Sigmoid colon (tissue), 7 donors: ENCODE results near the gene KCNA2. TPM values are rescaled to one million over a fixed set of nuclear protein-coding genes. Genes with fewer than 3 reads are reported as not detected.

ENCODE experiments used
- DNase-seq: peaks from one replicate; pipeline ENCODE4 v3.0.0-alpha.2; 2019
- H3K27ac ChIP-seq, 4 donors: fragments of 200-600 bp; sonication (generic); one replicate each; pipeline ENCODE4 v1.5.1; 2016 to 2019; ENCODE audit warnings: mild to moderate bottlenecking in 1 of 4
- H3K27me3 ChIP-seq, 3 donors: fragments of 200-600 bp; sonication (generic); one replicate each; pipeline ENCODE4 v1.5.1; 2019; ENCODE audit warnings: mild to moderate bottlenecking in 1 of 3
- H3K36me3 ChIP-seq, 4 donors: fragments of 200-600 bp; sonication (generic); one replicate each; pipeline ENCODE4 v1.5.1; 2016 to 2019
- H3K4me1 ChIP-seq, 4 donors: fragments of 200-600 bp; sonication (generic); one replicate each; pipeline ENCODE4 v1.5.1; 2017 to 2019
- H3K4me3 ChIP-seq, 4 donors: fragments of 200-600 bp; sonication (generic); one replicate each; pipeline ENCODE4 v1.5.1; 2017 to 2019; ENCODE audit warnings: mild to moderate bottlenecking in 2 of 4, moderate library complexity in 1 of 4
- H3K9me3 ChIP-seq, 4 donors: fragments of 200-600 bp in 3 of 4; sonication (generic) in 3 of 4; one replicate each; pipeline versions ENCODE4 v1.5.1 to v1.6.1; 2013 to 2019
- CTCF ChIP-seq, 4 experiments: fragments of 450-650 bp in 3 of 4; fragments of 200-600 bp in 1 of 4; IDR thresholded peaks; one replicate each; pipeline ENCODE4 v1.5.1; 2016 to 2019; ENCODE audit warnings: antibody characterized with exemption in 4 of 4, mild to moderate bottlenecking in 3 of 4, moderate library complexity in 2 of 4
- EP300 ChIP-seq, 4 donors: sonication (generic); formaldehyde crosslinking; IDR thresholded peaks; one replicate each; pipeline ENCODE4 v1.6.1; 2017; ENCODE audit warnings: antibody characterized with exemption in 4 of 4
- POLR2A ChIP-seq, 2 donors: fragments of 450-650 bp; IDR thresholded peaks; one replicate each; pipeline ENCODE4 v1.6.1; 2016; ENCODE audit warnings: antibody characterized with exemption in 2 of 2, mild to moderate bottlenecking in 2 of 2, moderate library complexity in 2 of 2
- POLR2AphosphoS5 ChIP-seq, 4 donors: sonication (generic); formaldehyde crosslinking; IDR thresholded peaks; one replicate each; pipeline ENCODE4 v1.6.1; 2017; ENCODE audit warnings: antibody characterized with exemption in 4 of 4
- WGBS, 2 donors: extraction: QIAGEN DNeasy Blood & Tissue Kit; methylation state at CpG; one replicate each; pipeline ENCODE4 v1.1.7; 2013; 5-methylcytosine and 5-hydroxymethylcytosine counted together
- intact Hi-C: fragments of 100-400 bp; cut with DNase I; formaldehyde crosslinking; loops from one replicate; pipeline ENCODE4 v1.15.1; 2023
- polyA plus RNA-seq, 3 donors: library from polyadenylated mRNA; stranded (reverse); fragments of 200-250 nt; gene quantifications; one replicate each; pipeline ENCODE4 v1.2.3, GENCODE V29; 2013
- total RNA-seq, 4 donors: library from RNA; depleted of rRNA; stranded (reverse); fragments of >200 nt; gene quantifications; one replicate each; pipeline ENCODE4 v1.1.0, GENCODE V29; 2016
- donor health status: healthy with polysubstance abuse.
- donor health status: Bipolar disorder and iron deficiency.
- donor health status: healthy.

The KCNA2 gene
- total and polyA plus RNA-seq, 7 donors = under 0.01 to 5.8 (median 1.2) TPM; not detected in 1

GRCh38 chr1:110576441-110576840, 29.7 kb downstream of the KCNA2 start:
- TF ChIP-seq CTCF (IDR thresholded peaks at IDR 0.05) (no peak), POLR2AphosphoS5 (IDR thresholded peaks at IDR 0.05) (no peak), POLR2A (IDR thresholded peaks at IDR 0.05) (no peak), EP300 (IDR thresholded peaks at IDR 0.05) (no peak)
- H3K4me1 ChIP-seq = no peaks in the 10 kb centered on the region
- no peak overlapping the region for H3K27ac ChIP-seq
- no peaks in the 10 kb centered on the region for H3K27me3 ChIP-seq
- no peak overlapping the region for H3K4me3 ChIP-seq
- no peaks in the 10 kb centered on the region for H3K36me3 ChIP-seq
- intact Hi-C loops = no loop called here
- DNase-seq = no peak
- H3K9me3 ChIP-seq = no peaks in the 10 kb centered on the region

DNA sequence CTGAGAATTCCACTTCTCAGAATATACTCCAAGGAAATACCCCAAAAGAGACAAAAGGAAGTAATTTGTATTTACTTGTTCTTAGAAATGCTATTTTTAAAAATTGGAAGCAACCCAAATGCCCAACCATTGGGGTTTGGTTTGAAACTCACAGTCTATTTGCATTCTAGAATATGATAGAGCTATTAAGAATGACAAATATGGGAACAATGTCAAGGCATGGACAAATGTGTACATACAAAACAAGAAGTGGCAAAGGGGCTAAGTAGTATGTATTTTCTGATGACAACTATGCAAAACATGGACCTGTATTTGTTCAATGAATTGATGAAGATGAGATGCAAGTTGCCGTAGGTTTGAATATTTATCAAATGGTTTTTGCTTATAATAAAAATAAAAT, 32.8 kb downstream of the KCNA2 start:
- peaks cover 0 to 7% (median 0%) of the 10 kb centered on the region in 3 donors for H3K27me3 ChIP-seq
- no peak overlapping the region for H3K27ac ChIP-seq
- H3K36me3 ChIP-seq = no peaks in the 10 kb centered on the region
- no peak overlapping the region for H3K4me3 ChIP-seq
- H3K9me3 ChIP-seq = no peaks in the 10 kb centered on the region
- DNase-seq = no peak
- no peak for TF ChIP-seq EP300 (IDR thresholded peaks at IDR 0.05)
- TF ChIP-seq POLR2A (IDR thresholded peaks at IDR 0.05) = no peak
- TF ChIP-seq POLR2AphosphoS5 (IDR thresholded peaks at IDR 0.05) = no peak
- TF ChIP-seq CTCF (IDR thresholded peaks at IDR 0.05) = no peak
- WGBS, 2 donors = 94 to 95% methylated on average over 1 of the region's 1 CpG
- no peaks in the 10 kb centered on the region for H3K4me1 ChIP-seq
- intact Hi-C loops = no loop called here

GRCh38 chr1:110572751-110573150, 33.4 kb downstream of the KCNA2 start:
- WGBS, 2 donors = 91 to 92% methylated on average over 3 of the region's 3 CpGs
- Histone ChIP-seq H3K36me3 (no peaks in the 10 kb centered on the region), H3K27me3 (peaks cover 0 to 7% (median 0%) of the 10 kb centered on the region in 3 donors), H3K4me1 (no peaks in the 10 kb centered on the region), H3K27ac (no peak overlapping the region), H3K4me3 (no peak overlapping the region), H3K9me3 (no peaks in the 10 kb centered on the region)
- no peak for DNase-seq
- intact Hi-C loops = no loop called here
- TF ChIP-seq EP300 (IDR thresholded peaks at IDR 0.05) (no peak), POLR2A (IDR thresholded peaks at IDR 0.05) (no peak), POLR2AphosphoS5 (IDR thresholded peaks at IDR 0.05) (no peak), CTCF (IDR thresholded peaks at IDR 0.05) (no peak)

- H3K27ac ChIP-seq = no peak overlapping the region
- no peaks in the 10 kb centered on the region for H3K9me3 ChIP-seq
- DNase-seq = no peak
- intact Hi-C loops = no loop called here
- TF ChIP-seq EP300 (IDR thresholded peaks at IDR 0.05) (no peak), CTCF (IDR thresholded peaks at IDR 0.05) (no peak), POLR2A (IDR thresholded peaks at IDR 0.05) (no peak), POLR2AphosphoS5 (IDR thresholded peaks at IDR 0.05) (no peak)
- no peaks in the 10 kb centered on the region for H3K4me1 ChIP-seq
- no peaks in the 10 kb centered on the region for H3K36me3 ChIP-seq
- H3K4me3 ChIP-seq = no peak overlapping the region
- 61 to 73% methylated on average over 4 of the region's 4 CpGs for WGBS, 2 donors
- H3K27me3 ChIP-seq = peaks cover 0 to 7% (median 0%) of the 10 kb centered on the region in 3 donors
Measured at GRCh38 chr1:110570901-110571300, 35.3 kb downstream of the KCNA2 start.

DNA sequence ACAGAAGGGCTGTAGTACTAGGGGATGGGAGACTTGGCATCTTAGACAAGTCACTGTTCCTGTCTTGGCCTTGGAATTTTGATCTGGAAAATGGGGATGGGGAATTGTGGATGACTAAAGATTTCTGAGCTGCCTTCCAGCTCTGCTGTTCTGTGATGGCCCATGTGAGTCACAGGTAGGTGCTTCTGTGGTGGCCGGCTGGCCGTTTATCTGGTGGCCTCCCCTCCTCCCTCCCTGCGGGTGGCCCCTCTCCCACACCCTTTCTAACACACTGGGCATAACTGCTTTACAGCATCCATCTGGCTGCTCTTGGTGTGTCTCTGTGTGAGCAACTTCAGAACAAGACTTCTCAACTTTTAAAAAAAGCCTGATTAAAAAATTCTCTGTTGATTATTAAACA, 35.9 kb downstream of the KCNA2 start:
- no peak for DNase-seq
- intact Hi-C loops = no loop called here
- Histone ChIP-seq H3K36me3 (no peaks in the 10 kb centered on the region), H3K27me3 (peaks cover 0 to 7% (median 0%) of the 10 kb centered on the region in 3 donors), H3K4me3 (no peak overlapping the region), H3K9me3 (no peaks in the 10 kb centered on the region), H3K27ac (no peak overlapping the region), H3K4me1 (no peaks in the 10 kb centered on the region)
- TF ChIP-seq POLR2AphosphoS5 (IDR thresholded peaks at IDR 0.05) = no peak
- TF ChIP-seq CTCF (IDR thresholded peaks at IDR 0.05) = no peak
- TF ChIP-seq POLR2A (IDR thresholded peaks at IDR 0.05) = no peak
- TF ChIP-seq EP300 (IDR thresholded peaks at IDR 0.05) = no peak
- 26 to 29% methylated on average over 3 of the region's 3 CpGs for WGBS, 2 donors
